Heart right ventricle (tissue), 16 donors: ENCODE results near the gene SLC16A2. TPM values are rescaled to one million over a fixed set of nuclear protein-coding genes. Genes with fewer than 3 reads are reported as not detected.

ENCODE experiments used
- ATAC-seq, 8 donors: fragments of 200-7000 bp; cut with Tn5 transposase; one replicate each; pipeline ENCODE4 v1.9.1; 2020; ENCODE audit warnings: mild to moderate bottlenecking in 8 of 8, moderate library complexity in 8 of 8, moderate number of reproducible peaks in 1 of 8
- DNase-seq, 2 donors: peaks; one replicate each; pipeline ENCODE4 v3.0.0-alpha.2; 2020
- H3K27ac ChIP-seq, 10 donors: fragments of 200-600 bp; sonication (generic) in 2 of 10; one replicate each; pipeline versions ENCODE4 v1.5.0 to v1.8.0; 2020 to 2022; ENCODE audit warnings: mild to moderate bottlenecking in 3 of 10
- H3K27me3 ChIP-seq, 7 donors: fragments of 200-600 bp; one replicate each; pipeline ENCODE4 v1.8.0; 2021 to 2022; ENCODE audit warnings: mild to moderate bottlenecking in 2 of 7
- H3K36me3 ChIP-seq, 9 donors: fragments of 200-600 bp; sonication (generic) in 1 of 9; one replicate each; pipeline versions ENCODE4 v1.5.0 to v1.8.0; 2020 to 2022; ENCODE audit warnings: mild to moderate bottlenecking in 2 of 9
- H3K4me1 ChIP-seq, 9 donors: fragments of 200-600 bp; sonication (generic) in 1 of 9; one replicate each; pipeline versions ENCODE4 v1.5.0 to v1.8.0; 2020 to 2022; ENCODE audit warnings: mild to moderate bottlenecking in 4 of 9
- H3K4me3 ChIP-seq, 10 donors: fragments of 200-600 bp; sonication (generic) in 2 of 10; one replicate each; pipeline versions ENCODE4 v1.5.0 to v1.8.0; 2020 to 2022; ENCODE audit warnings: mild to moderate bottlenecking in 7 of 10, moderate library complexity in 2 of 10
- H3K9me3 ChIP-seq, 11 donors: fragments of 200-600 bp in 10 of 11; sonication (generic) in 2 of 11; one replicate each; pipeline versions ENCODE4 v1.5.0 to v1.8.0; 2013 to 2022; ENCODE audit warnings: mild to moderate bottlenecking in 2 of 11, control low read depth in 1 of 11, moderate library complexity in 1 of 11
- WGBS, 2 donors: extraction: QIAGEN DNeasy Blood & Tissue Kit; methylation state at CpG; one replicate each; pipeline ENCODE4 v1.1.7; 2013; ENCODE audit warnings: inconsistent platforms in 1 of 2; 5-methylcytosine and 5-hydroxymethylcytosine counted together
- intact Hi-C, 10 donors: fragments of 100-400 bp; cut with DNase I; formaldehyde crosslinking; loops; one replicate each; pipeline versions ENCODE4 v1.11.1 to v1.14.2; 2022
- polyA plus RNA-seq, 2 donors: library from polyadenylated mRNA; stranded (reverse); fragments of 200-250 nt; gene quantifications; one replicate each; pipeline ENCODE4 v1.2.3, GENCODE V29; 2013
- total RNA-seq, 10 donors: library from RNA; stranded (reverse); fragmentation: NEBNext Ultra II Directional in 3 of 10; extraction: Animal tissue kit (Norgen Biotek cat#: 25700) in 3 of 10; gene quantifications; one replicate each; pipeline versions ENCODE4 v1.2.1 to v1.2.4, GENCODE V29; 2021 to 2023
- TF ChIP-seq, protein P1 (sequence below), 9 donors: fragments of 200-600 bp; sonication (generic) in 2 of 9; IDR thresholded peaks; one replicate each; pipeline versions ENCODE4 v1.5.0 to v1.8.0; 2021 to 2022; ENCODE audit warnings: antibody characterized with exemption in 9 of 9, mild to moderate bottlenecking in 5 of 9, moderate library complexity in 1 of 9
- donor health status: Arrhythmogenic right ventricular cardiomyopathy.
- donor health status: ischemic (EF 13 %, LVEDD 7.1; RV severe dilation, severe dysfunction).
- donor health status: healthy with polysubstance abuse.
- donor health status: DM: no; HTN: yes; CAD: no.
- donor health status: DM: no; HTN: no; CAD: no.
- donor health status: ischemic (EF 25% LVEDD 6.9; RV normal size, moderate dysfunction).
- donor health status: ischemic (EF 25% LVEDD 5.7; RV mildly dilated, moderate dysfunction).
- donor health status: healthy.
- donor health status: DM: yes; HTN: yes; CAD: no.
- donor health status: Ischemic cardiomyopathy.
- donor health status: ischemic (EF 35%, LVEDD 5.7; RV mildly dilated, moderate dysfunction).
- donor health status: nonischemic (EF 11% LVEDD 7.7; RV severe dilation, severe dysfunction).
- donor health status: DM: yes; HTN: yes; CAD: no.
- donor health status: PGD.
- donor health status: ischemic (EF 29% LVEDD 5.4; RV normal size, mild dysfunction).
- donor health status: nonischemic (EF 23%, LVEDD 6.1; RV moderate dilation, normal function).

The SLC16A2 gene
- total and polyA plus RNA-seq, 12 donors = 2.4 to 12.6 (median 6.5) TPM

DNA sequence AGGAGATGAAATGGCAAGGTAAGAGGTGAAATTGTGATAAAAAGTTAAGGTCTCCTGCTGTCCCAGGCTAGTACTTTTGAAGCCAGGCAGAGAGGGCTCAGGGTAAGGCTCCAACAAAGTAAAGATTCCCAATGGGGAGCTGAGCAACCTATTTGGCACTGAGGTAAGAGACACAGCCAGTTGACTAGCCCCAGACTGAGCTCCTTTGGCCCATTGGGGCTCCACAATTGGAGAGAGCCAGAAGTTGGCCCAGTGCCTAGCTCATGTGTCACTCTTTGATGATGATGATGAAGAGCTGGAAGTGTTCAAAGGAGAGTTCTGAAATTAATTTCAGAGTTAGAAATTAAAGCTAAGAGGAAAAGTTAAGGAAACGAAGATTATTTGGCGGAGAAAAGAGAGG is 98.6 kb downstream of the SLC16A2 start:
- H3K36me3 ChIP-seq = no peaks in the 10 kb centered on the region
- peaks cover 0 to 5% (median 0%) of the 10 kb centered on the region in 7 donors for H3K27me3 ChIP-seq
- H3K9me3 ChIP-seq = peaks cover 0 to 7% (median 0%) of the 10 kb centered on the region in 11 donors
- peaks cover 0 to 3% (median 0%) of the 10 kb centered on the region in 9 donors for H3K4me1 ChIP-seq
- TF ChIP-seq, protein P1, sequence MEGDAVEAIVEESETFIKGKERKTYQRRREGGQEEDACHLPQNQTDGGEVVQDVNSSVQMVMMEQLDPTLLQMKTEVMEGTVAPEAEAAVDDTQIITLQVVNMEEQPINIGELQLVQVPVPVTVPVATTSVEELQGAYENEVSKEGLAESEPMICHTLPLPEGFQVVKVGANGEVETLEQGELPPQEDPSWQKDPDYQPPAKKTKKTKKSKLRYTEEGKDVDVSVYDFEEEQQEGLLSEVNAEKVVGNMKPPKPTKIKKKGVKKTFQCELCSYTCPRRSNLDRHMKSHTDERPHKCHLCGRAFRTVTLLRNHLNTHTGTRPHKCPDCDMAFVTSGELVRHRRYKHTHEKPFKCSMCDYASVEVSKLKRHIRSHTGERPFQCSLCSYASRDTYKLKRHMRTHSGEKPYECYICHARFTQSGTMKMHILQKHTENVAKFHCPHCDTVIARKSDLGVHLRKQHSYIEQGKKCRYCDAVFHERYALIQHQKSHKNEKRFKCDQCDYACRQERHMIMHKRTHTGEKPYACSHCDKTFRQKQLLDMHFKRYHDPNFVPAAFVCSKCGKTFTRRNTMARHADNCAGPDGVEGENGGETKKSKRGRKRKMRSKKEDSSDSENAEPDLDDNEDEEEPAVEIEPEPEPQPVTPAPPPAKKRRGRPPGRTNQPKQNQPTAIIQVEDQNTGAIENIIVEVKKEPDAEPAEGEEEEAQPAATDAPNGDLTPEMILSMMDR (IDR thresholded peaks at IDR 0.05) = no peak
- ATAC-seq = peak in 1 of 8 donors; percentile 44
- peak in 1 of 2 donors; percentile 18 for DNase-seq
- no peak overlapping the region for H3K4me3 ChIP-seq
- 76 to 80% methylated on average over 2 of the region's 2 CpGs for WGBS, 2 donors
- intact Hi-C loops = loop anchor here in 1 of 10 donors (10.0 kb wide), 1 partner anchor 55 kb away; no protein-coding TSS in a partner anchor
- peak overlapping the region in 1 of 10 donors; percentile 14 for H3K27ac ChIP-seq

DNA sequence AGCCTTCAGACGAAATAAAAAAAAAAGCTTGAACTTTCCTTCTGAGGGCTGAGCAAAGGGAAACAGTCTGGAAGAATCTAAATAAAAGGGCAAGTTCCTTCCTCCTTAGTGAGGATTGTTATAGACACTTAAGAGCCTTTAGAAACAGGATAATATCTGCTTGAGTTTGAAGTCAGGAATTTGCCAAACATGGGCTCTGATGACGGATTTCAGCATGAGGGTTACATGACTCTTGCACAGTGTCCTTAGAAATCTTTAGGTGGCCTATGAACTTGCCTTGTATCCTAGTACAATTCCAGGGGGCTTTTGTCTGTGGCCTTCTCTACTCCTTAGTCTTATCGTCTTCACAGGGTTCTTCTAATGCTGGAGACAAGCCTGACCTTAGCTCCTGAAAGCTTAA is 99.0 kb downstream of the SLC16A2 start:
- H3K9me3 ChIP-seq = peaks cover 0 to 7% (median 0%) of the 10 kb centered on the region in 11 donors
- TF ChIP-seq, protein P1 (IDR thresholded peaks at IDR 0.05) = no peak
- DNase-seq (no peak), ATAC-seq (no peak)
- intact Hi-C loops = loop anchor here in 1 of 10 donors (10.0 kb wide), 1 partner anchor 55 kb away; no protein-coding TSS in a partner anchor
- peaks cover 0 to 5% (median 0%) of the 10 kb centered on the region in 7 donors for H3K27me3 ChIP-seq
- H3K4me1 ChIP-seq = peaks cover 0 to 3% (median 0%) of the 10 kb centered on the region in 9 donors
- H3K27ac ChIP-seq = peak overlapping the region in 1 of 10 donors; percentile 14
- H3K4me3 ChIP-seq = no peak overlapping the region
- no peaks in the 10 kb centered on the region for H3K36me3 ChIP-seq
- WGBS, 2 donors = 55 to 66% methylated on average over 3 of the region's 3 CpGs

DNA sequence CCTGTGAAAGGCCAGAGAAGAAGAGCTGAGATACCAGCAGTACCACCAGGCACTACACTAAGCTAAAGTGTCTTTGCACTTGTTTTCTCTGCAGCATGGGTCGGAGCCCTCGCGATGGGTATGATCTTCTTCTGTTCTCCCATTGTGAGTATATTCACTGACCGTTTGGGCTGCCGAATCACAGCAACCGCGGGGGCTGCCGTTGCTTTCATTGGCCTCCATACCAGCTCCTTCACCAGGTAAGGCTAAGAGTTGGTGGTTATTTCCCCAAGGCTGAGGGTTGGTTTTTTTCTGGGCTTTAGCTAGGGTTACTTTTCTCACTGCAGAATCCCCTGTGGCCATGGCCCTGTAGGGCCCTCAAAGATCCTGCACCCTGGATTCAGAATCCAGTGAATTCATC is 99.6 kb downstream of the SLC16A2 start:
- Histone ChIP-seq H3K9me3 (peaks cover 0 to 7% (median 0%) of the 10 kb centered on the region in 11 donors), H3K36me3 (no peaks in the 10 kb centered on the region), H3K27me3 (no peaks in the 10 kb centered on the region), H3K27ac (no peak overlapping the region), H3K4me1 (peaks cover 0 to 3% (median 0%) of the 10 kb centered on the region in 9 donors), H3K4me3 (no peak overlapping the region)
- WGBS, 2 donors = 96 to 97% methylated on average over 8 of the region's 8 CpGs
- intact Hi-C loops = loop anchor here in 1 of 10 donors (10.0 kb wide), 1 partner anchor 56 kb away; no protein-coding TSS in a partner anchor
- TF ChIP-seq, protein P1 (IDR thresholded peaks at IDR 0.05) = no peak
- DNase-seq (no peak), ATAC-seq (no peak)

DNA sequence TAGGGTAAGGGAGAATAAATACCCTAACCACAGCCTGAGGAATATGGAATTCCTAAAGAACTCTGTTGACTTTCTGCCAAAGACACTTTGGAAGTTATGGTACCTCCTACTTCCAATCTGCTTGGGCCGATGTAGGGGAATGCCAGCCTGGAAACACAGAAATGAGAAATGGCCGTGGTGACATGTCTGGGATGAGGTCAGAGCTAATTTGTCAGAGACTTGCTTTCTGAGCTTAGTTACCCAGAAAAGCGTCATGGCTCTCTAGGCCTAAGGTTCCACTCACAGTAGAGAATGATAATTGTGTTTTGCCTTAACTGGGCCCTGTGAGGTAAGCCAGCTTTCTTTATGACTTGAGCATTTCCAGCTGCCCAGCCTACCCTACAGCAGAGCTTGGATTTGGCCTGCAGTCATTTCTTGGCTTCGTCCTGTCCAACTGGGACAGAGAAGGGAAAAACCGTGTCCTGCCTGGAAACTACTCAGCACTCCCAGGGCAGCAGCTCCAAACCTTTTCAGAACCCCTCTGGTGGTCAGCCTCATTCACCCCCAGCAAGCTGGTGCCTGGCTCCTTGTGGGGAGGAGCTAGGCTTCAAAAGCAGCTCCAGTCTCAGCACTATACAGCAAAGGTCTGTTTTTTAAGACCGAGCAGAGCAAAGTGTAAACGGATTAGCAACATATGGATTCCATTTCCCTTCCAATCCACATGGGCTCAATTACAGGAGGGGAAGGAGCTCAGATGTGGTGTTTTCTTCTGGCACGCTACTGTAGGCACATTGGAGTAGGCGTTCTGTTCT is 100.9 kb downstream of the SLC16A2 start:
- Histone ChIP-seq H3K9me3 (no peaks in the 10 kb centered on the region), H3K36me3 (no peaks in the 10 kb centered on the region), H3K4me1 (peaks cover 0 to 11% (median 4%) of the 10 kb centered on the region in 9 donors), H3K27me3 (no peaks in the 10 kb centered on the region), H3K27ac (peak overlapping the region in 4 of 10 donors; percentile 3 to 31 (median 18)), H3K4me3 (no peak overlapping the region)
- intact Hi-C loops = loop anchor here in 1 of 10 donors (10.0 kb wide), 1 partner anchor 57 kb away; no protein-coding TSS in a partner anchor
- ATAC-seq (peak; percentile 34 to 79 (median 66)), DNase-seq (peak in 1 of 2 donors; percentile 7)
- TF ChIP-seq, protein P1 (IDR thresholded peaks at IDR 0.05) = no peak
- 64 to 73% methylated on average over 9 of the region's 9 CpGs for WGBS, 2 donors
